ENCODE results near the gene NOTCH4. TPM values are rescaled to one million over a fixed set of nuclear protein-coding genes. Genes with fewer than 3 reads are reported as not detected.

Gene NOTCH4
- total RNA-seq, 1 experiment from 2014 or later: 2.3 TPM

DNA sequence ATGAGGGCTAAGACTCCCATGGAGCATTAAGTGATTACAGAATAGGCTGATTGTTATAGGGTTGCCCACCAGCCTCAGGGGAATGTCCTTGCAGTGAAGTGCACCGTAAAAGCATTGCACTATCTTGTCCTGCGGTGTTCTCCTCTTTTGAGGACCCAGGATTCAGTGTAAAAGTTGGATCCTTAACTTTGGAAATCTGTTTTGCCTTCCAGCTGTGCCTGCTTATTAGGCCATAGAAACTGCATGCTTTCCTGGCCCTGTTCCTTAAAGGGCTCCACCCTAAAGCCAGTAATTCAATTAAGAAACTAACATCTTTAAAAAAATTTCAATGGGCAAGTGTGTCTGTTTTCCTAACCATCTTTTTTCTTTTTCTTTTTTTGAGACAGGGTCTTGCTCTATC, 25.4 kb upstream of the NOTCH4 start:
- no peak overlapping the region for H3K23ac ChIP-seq (ENCODE audit: insufficient read length, low read depth, low read length)
- H3K27me3 ChIP-seq (ENCODE audit: insufficient read depth, low read length): no peaks in the 10 kb centered on the region
- H2AK5ac ChIP-seq (ENCODE audit: insufficient read length, low read length): no peak overlapping the region
- DNase-seq: no peak
- no peaks in the 10 kb centered on the region for H3K9me3 ChIP-seq (ENCODE audit: control insufficient read depth, low read depth, low read length)
- H4K8ac ChIP-seq (replicated peaks; ENCODE audit: insufficient read length, low read depth, low read length): no peak overlapping the region
- H3K23me2 ChIP-seq (ENCODE audit: insufficient read length, low read depth, low read length, poor library complexity, severe bottlenecking): no peaks in the 10 kb centered on the region
- H3K36me3 Mint-ChIP-seq (ENCODE audit: insufficient read depth in 1 of 3, low read depth in 3 of 3): peaks cover 0 to 13% (median 3%) of the 10 kb centered on the region in 3 experiments; a peak in 3 of 7 replicates
- no peak overlapping the region for H3K18ac ChIP-seq (ENCODE audit: insufficient read length, low read depth, low read length)
- H3K27ac ChIP-seq (ENCODE audit: insufficient read length, low read depth, low read length): no peak overlapping the region
- no peaks in the 10 kb centered on the region for H3K79me2 ChIP-seq (ENCODE audit: insufficient read depth, low read length)
- no peaks in the 10 kb centered on the region; the same call in 1 of the 2 replicates for H3K27me3 Mint-ChIP-seq (ENCODE audit: low read depth)
- no peak overlapping the region for H2BK5ac ChIP-seq (ENCODE audit: insufficient read length, low read length)
- H2BK20ac ChIP-seq (ENCODE audit: low read depth, low read length, poor library complexity, severe bottlenecking): no peak overlapping the region
- H3K4me2 ChIP-seq (ENCODE audit: insufficient read depth, insufficient read length, low read length): no peak overlapping the region
- H3K79me1 ChIP-seq (ENCODE audit: insufficient read depth, low read depth, low read length, poor library complexity, severe bottlenecking): no peaks in the 10 kb centered on the region
- H2AFZ ChIP-seq (ENCODE audit: low read length): no peak overlapping the region
- H3K27ac Mint-ChIP-seq: no peak overlapping the region
- no CpG with 5 or more reads among the region's 2 CpGs for WGBS (ENCODE audit: extremely low coverage, insufficient read length, low lambda C conversion rate)
- no peak overlapping the region for H2BK15ac ChIP-seq (ENCODE audit: low read depth, low read length)
- H3K14ac ChIP-seq (ENCODE audit: insufficient read depth, low read length): no peak overlapping the region
- no peaks in the 10 kb centered on the region for H3K4me1 ChIP-seq (ENCODE audit: insufficient read depth, low read length)
- no peak overlapping the region for H4K91ac ChIP-seq (ENCODE audit: insufficient read length, low read depth, low read length)
- H4K20me1 ChIP-seq (ENCODE audit: control insufficient read depth, insufficient read depth, insufficient read length): no peaks in the 10 kb centered on the region
- no peak overlapping the region for H3T11ph ChIP-seq (ENCODE audit: low read length)
- no peak overlapping the region for H2BK12ac ChIP-seq (ENCODE audit: insufficient read length, low read depth, low read length)
- H2BK120ac ChIP-seq (ENCODE audit: low read depth, low read length, poor library complexity, severe bottlenecking): no peak overlapping the region
- no peak overlapping the region for H3K56ac ChIP-seq (ENCODE audit: insufficient read length, low read depth, low read length)
- no peak overlapping the region for H3K4me3 Mint-ChIP-seq
- no peak overlapping the region for H3K9ac ChIP-seq (ENCODE audit: extremely low read depth, insufficient read length, low read length)
- peaks cover 10 to 17% of the 10 kb centered on the region in 2 experiments for H3K4me1 Mint-ChIP-seq
- peaks cover 9 to 18% of the 10 kb centered on the region in 2 experiments for H3K9me3 Mint-ChIP-seq
- no peak overlapping the region for H3K4ac ChIP-seq (ENCODE audit: low read depth, low read length)
- TF ChIP-seq, protein P1, sequence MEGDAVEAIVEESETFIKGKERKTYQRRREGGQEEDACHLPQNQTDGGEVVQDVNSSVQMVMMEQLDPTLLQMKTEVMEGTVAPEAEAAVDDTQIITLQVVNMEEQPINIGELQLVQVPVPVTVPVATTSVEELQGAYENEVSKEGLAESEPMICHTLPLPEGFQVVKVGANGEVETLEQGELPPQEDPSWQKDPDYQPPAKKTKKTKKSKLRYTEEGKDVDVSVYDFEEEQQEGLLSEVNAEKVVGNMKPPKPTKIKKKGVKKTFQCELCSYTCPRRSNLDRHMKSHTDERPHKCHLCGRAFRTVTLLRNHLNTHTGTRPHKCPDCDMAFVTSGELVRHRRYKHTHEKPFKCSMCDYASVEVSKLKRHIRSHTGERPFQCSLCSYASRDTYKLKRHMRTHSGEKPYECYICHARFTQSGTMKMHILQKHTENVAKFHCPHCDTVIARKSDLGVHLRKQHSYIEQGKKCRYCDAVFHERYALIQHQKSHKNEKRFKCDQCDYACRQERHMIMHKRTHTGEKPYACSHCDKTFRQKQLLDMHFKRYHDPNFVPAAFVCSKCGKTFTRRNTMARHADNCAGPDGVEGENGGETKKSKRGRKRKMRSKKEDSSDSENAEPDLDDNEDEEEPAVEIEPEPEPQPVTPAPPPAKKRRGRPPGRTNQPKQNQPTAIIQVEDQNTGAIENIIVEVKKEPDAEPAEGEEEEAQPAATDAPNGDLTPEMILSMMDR (conservative IDR thresholded peaks at IDR 0.05): no peak
- no peak overlapping the region for H4K5ac ChIP-seq (ENCODE audit: insufficient read length, low read depth, low read length)

All from H9 (cell line).